NOMO-1 (cell line): ENCODE results near the gene S100A11.
A peak's percentile ranks its signal among the peaks of the same experiment; 100 is the strongest.

ENCODE experiments used
- DNase-seq, 2 experiments: peaks; one replicate each; lab custom pipeline; 2025; ENCODE audit not compliant: unreplicated experiment in 2 of 2; lab: John Stamatoyannopoulos, UW

The S100A11 gene

GRCh38 chr1:152003846-152004442 is 32.9 kb downstream of the S100A11 start:
- no peak for DNase-seq

- no peak for DNase-seq
Observed at GRCh38 chr1:152002960-152003359, 33.8 kb downstream of the S100A11 start.

GRCh38 chr1:152001631-152002584 is 34.9 kb downstream of the S100A11 start:
- DNase-seq: peak; percentile 19 to 65

DNA sequence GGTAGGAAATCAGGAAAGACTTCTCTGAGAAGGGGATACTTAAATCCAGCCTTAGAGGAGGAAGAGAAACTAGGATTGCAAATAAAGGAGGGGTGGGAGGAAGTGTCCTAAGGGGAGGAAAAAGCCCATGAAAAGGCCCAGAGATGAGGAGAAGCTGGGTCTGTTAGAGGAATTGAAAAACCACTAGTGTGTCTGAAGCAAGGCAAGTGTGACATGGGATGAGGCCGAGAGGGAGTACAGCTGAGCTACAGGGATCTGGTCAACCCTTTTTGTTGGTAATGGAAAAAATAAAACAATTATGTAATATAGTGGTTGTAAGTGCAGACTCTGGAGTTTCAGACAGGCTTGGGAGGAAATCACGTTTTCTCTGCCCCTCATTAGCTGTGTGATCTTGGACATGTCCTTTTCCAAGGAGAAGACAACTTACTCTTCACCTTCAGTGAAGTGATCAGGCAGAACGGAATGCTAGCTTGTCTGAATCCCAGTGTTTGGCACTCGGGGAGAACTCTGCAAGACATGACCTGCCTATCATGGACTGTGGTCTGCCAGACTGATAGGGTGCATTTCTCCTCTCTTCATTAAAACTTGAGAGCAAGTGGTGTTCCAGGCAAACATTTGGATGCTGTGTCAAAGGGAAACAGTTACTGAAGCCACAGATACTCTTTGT is 35.7 kb downstream of the S100A11 start:
- DNase-seq: peak; percentile 35 to 43

DNA sequence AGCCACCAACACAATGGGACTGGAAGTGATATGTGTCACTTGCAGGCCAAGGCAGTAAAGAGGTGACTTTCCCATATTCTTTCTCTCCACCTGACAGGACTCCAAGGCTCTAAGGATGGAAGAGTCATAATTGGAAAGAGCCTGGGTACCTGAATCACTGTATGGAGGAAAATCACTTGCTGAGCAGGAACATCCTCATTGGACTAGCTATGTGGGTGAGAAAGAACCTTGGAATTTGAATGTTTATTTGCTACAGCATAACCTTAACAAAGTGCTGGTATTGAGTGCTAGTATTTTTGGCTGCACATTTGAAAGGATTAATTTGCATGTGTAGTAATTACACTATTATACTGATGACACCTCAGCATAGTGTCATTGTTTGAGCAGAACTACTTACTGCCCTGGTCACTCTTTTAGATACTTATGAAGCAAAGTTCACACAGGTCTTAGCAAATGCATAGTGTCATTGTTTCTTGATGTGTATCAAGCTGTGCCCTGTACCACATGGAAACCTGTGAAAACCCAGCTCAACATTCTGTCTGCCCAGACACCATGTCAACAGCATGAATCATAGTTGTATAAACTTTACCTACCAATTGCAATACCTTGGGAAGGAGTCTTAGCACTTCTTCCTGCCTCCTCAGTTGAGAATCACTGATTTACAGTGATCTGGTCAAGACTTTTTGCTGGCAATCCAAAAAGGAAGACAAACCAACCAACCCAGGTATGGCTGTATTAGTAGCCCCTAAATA is 38.0 kb downstream of the S100A11 start:
- no peak for DNase-seq

GRCh38 chr1:151997284-151997570 is 39.6 kb downstream of the S100A11 start:
- no peak for DNase-seq

DNA sequence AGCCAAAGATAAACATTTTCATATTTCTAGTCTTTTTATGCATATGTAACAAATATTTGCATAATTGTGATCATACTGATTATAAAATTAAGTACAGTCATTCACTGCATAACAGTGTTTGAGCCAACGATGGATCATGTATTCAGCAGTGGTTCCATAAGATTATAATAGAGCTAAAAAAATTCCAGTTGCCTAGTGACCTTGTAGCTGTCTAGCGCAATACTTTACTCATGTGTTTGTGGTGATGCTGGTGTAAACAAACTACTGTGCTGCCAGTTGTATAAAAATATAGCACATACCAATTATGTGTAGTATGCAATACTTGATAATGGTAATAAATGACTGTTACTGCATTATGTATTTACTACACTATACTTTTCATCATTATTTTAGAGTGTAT is 41.0 kb downstream of the S100A11 start:
- no peak for DNase-seq

DNA sequence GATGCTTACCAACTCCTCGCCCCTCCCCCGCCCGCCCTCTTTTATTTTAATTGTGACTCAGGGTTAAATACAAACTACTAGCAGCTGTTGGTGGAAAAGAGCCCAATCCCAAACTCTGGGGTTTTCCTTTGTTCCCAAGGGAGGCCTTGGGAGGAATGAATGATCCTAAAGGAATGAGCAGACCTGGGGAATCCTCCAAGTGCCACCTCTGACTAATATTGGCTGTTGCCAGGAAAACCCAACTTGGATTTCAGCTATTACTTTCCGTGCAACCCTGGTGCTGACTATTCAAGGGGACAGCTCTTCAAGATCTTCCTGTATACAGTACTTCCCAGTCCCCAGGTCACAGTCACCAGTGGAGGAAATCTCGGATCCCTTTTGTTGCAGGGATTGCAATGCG is 41.8 kb downstream of the S100A11 start:
- no peak for DNase-seq

DNA sequence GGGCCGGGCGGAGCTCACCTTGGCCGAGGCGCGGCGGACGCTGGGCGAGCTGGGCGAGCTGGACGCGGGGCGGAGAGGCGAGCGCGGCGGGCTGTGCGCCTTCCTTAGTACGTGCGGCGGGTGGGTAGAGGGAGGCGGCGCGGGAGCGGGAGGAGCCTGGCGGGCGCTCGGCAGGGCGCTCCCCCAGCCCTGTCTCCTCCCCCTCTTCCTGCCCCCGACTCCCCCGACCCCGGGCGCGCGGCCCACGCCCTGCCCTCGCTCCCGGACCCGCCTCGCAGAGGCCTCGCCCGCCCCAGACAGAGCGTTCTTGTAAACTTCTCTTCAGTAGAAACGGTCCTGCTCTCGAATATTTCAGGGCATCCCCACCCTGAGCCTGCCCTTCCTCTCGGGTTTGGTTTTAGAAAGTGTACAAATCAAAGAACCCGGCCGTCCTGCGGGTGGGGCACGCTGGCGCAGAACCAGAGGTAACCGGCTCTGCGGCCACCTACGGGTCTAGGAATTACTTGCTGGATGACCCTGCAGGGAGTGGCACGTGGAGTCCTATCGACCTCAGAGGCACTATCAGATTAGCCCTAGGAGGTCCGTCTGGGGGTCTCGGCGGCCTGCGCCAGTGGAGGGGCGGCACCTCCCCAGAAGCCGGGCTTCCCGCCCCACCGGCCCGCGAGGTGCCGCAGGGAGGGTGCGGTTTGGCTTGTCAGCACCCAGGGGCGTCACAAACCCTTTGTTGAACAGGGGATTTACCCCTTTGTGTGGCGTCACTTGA is 42.9 kb downstream of the S100A11 start, which contains the start of gene S100A10:
S100A10 (minus strand) TSS at position 126 of the 763 bp plus-strand sequence. CDS start 7,629 bp downstream, outside the sequence.
- peak; percentile 61 to 72 for DNase-seq

GRCh38 chr1:151993084-151993733 is 43.6 kb downstream of the S100A11 start:
- DNase-seq: peak; percentile 39 to 43

GRCh38 chr1:151992303-151993083 is 44.3 kb downstream of the S100A11 start:
- DNase-seq: peak; percentile 52 to 68

GRCh38 chr1:151991663-151992302 is 45.0 kb downstream of the S100A11 start:
- no peak for DNase-seq

DNA sequence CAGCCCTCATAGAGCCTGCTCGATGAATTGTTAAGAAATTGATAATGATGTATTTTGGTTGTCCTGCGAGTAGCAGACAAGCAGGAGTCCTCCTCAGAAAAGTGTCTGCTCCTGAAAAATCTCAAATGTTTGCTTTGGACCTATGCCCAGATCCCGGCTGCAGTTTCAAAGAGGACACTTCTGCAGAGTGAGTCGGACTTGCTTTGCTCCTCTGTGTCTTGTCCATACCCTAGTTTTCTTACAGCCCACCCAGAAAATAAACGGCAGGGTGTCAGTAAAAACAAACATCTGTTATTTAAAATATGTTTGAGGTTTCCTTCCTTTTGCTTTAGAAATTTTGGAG is 46.0 kb downstream of the S100A11 start:
- DNase-seq: no peak

DNA sequence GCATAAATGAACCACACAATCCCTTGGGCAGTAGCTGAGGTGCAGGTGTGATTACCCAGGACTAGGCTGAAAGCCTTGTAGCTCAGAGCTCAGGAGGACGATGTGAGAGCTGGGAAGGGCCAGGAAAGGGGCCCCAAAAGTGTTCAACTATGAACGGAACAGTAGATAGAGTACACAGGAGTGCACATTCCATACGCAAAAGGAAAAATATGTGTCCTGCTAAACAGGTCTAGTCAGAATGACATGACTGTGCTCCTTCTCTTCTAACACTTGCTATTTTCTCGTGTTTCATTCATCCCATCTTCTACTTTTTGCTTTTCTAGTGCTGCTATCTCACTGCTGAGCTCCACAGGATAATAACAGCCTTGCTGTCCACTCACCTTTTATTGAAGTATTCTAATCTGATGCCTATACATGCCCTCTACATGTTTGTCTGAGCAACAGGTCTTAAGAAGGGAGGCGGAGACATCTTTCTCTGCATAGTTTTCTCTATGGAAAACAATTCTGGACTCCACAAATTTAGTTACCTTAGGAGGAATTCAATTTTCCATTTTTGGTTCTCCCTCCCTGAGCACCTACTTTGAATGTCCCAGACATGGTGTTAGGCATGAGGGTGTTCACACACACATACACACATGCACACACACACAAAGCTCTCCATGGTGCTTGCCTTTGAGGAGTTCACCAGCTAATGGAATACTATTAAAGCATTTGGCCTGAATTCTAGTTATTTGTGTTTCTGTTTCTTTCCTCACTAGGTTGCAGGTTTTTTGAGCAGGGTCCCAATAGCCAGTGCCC is 46.5 kb downstream of the S100A11 start:
- DNase-seq: no peak

GRCh38 chr1:151989211-151989862 is 47.5 kb downstream of the S100A11 start:
- DNase-seq: peak; percentile 84 to 92

GRCh38 chr1:151988405-151988923 is 48.3 kb downstream of the S100A11 start:
- peak in 1 of 2 experiments; percentile 33 for DNase-seq
